Measurements from ENCODE around the gene THAP7.
"Not testable (repeated sequence)": the region's sequence is repeated elsewhere in the genome, so short reads cannot be mapped to it uniquely, and the experiment has no call there.

THAP7 gene

GRCh38 chr22:21001601-21002325 is at the start of gene THAP7:
THAP7 (minus strand) TSS chr22:21002118; CDS start chr22:21001911, 207 bp downstream.
- peak; percentile 98 for DNase-seq

- no peak for DNase-seq
These were observed 49.4 kb upstream of the THAP7 start for GRCh38 chr22:21051145-21051830.

- DNase-seq: not testable (repeated sequence)
These were observed 47.0 kb upstream of the THAP7 start for GRCh38 chr22:21048965-21049364.

GRCh38 chr22:21048448-21048847 is 46.5 kb upstream of the THAP7 start:
- DNase-seq: not testable (repeated sequence)

GRCh38 chr22:21047730-21048129 is 45.8 kb upstream of the THAP7 start:
- DNase-seq: no peak

- DNase-seq: no peak
These were observed 45.2 kb upstream of the THAP7 start for GRCh38 chr22:21047035-21047661.

- peak; percentile 72 for DNase-seq
These were observed 43.8 kb upstream of the THAP7 start, which contains the start of gene LRRC74B for GRCh38 chr22:21045585-21046294. LRRC74B (plus strand) TSS chr22:21045946; CDS start chr22:21045987, 41 bp downstream.

- DNase-seq: peak; percentile 14
These were observed 43.1 kb upstream of the THAP7 start for GRCh38 chr22:21044931-21045584.

- DNase-seq: no peak
These were observed 42.1 kb upstream of the THAP7 start for GRCh38 chr22:21043860-21044535.

- no peak for DNase-seq
These were observed 41.3 kb upstream of the THAP7 start for GRCh38 chr22:21042978-21043859.

GRCh38 chr22:21041937-21042336 is 40.0 kb upstream of the THAP7 start:
- DNase-seq: no peak

- not testable (repeated sequence) for DNase-seq
These were observed 37.2 kb upstream of the THAP7 start for GRCh38 chr22:21039158-21039557.

GRCh38 chr22:21038405-21038804 is 36.5 kb upstream of the THAP7 start:
- DNase-seq: no peak

- DNase-seq: no peak
These were observed 33.1 kb upstream of the THAP7 start for GRCh38 chr22:21034989-21035388.

GRCh38 chr22:21033895-21034294 is 32.0 kb upstream of the THAP7 start:
- DNase-seq: no peak

GRCh38 chr22:21032868-21033688 is 31.2 kb upstream of the THAP7 start:
- no peak for DNase-seq

- DNase-seq: no peak
These were observed 30.3 kb upstream of the THAP7 start, which contains the start of gene SLC7A4 for GRCh38 chr22:21032037-21032867. SLC7A4 (minus strand) TSS chr22:21032561; CDS start chr22:21031812, 749 bp downstream.

- no peak for DNase-seq
These were observed 29.7 kb upstream of the THAP7 start for GRCh38 chr22:21031545-21032036.

Measured in inflammatory macrophage treated with lipopolysaccharide for 4 hours (primary cell).